ENCODE results near the gene SRGAP3. TPM values are rescaled to one million over a fixed set of nuclear protein-coding genes. Genes with fewer than 3 reads are reported as not detected.

SRGAP3 gene
- total RNA-seq, 2 donors from 2014 or later = 1.7 to 3.4 TPM

- DNase-seq (ENCODE audit: low spot score) = no peak
- intact Hi-C loops (cut with DNase I) = no loop called here
These were observed 90.4 kb downstream of the SRGAP3 start for GRCh38 chr3:9158865-9159630.

GRCh38 chr3:9157651-9158362 is 91.6 kb downstream of the SRGAP3 start:
- DNase-seq (ENCODE audit: low spot score) = no peak
- intact Hi-C loops (cut with DNase I) = no loop called here

- DNase-seq (ENCODE audit: low spot score) = no peak
- intact Hi-C loops (cut with DNase I) = no loop called here
These were observed 92.8 kb downstream of the SRGAP3 start for GRCh38 chr3:9156604-9157003.

- intact Hi-C loops (cut with DNase I) = no loop called here
- no peak for DNase-seq (ENCODE audit: low spot score)
These were observed 94.4 kb downstream of the SRGAP3 start for GRCh38 chr3:9155028-9155427.

GRCh38 chr3:9153904-9154619 is 95.4 kb downstream of the SRGAP3 start:
- intact Hi-C loops (cut with DNase I) = no loop called here
- DNase-seq (ENCODE audit: low spot score) = no peak

- intact Hi-C loops (cut with DNase I) = no loop called here
- DNase-seq (ENCODE audit: low spot score) = no peak
These were observed 98.2 kb downstream of the SRGAP3 start for GRCh38 chr3:9151240-9151639.

GRCh38 chr3:9149566-9149965 is 99.9 kb downstream of the SRGAP3 start:
- DNase-seq (ENCODE audit: low spot score) = no peak
- intact Hi-C loops (cut with DNase I) = no loop called here

- intact Hi-C loops (cut with DNase I) = no loop called here
- no peak for DNase-seq (ENCODE audit: low spot score)
These were observed 101.6 kb downstream of the SRGAP3 start for GRCh38 chr3:9147896-9148266.

GRCh38 chr3:9147215-9147895 is 102.1 kb downstream of the SRGAP3 start:
- no peak for DNase-seq (ENCODE audit: low spot score)
- intact Hi-C loops (cut with DNase I) = no loop called here

- intact Hi-C loops (cut with DNase I) = no loop called here
- no peak for DNase-seq (ENCODE audit: low spot score)
These were observed 102.9 kb downstream of the SRGAP3 start for GRCh38 chr3:9146367-9147071.

GRCh38 chr3:9143184-9143583 is 106.3 kb downstream of the SRGAP3 start:
- no peak for DNase-seq (ENCODE audit: low spot score)
- intact Hi-C loops (cut with DNase I) = no loop called here

GRCh38 chr3:9142362-9142761 is 107.1 kb downstream of the SRGAP3 start:
- intact Hi-C loops (cut with DNase I) = no loop called here
- no peak for DNase-seq (ENCODE audit: low spot score)

- no peak for DNase-seq (ENCODE audit: low spot score)
- intact Hi-C loops (cut with DNase I) = no loop called here
These were observed 107.5 kb downstream of the SRGAP3 start for GRCh38 chr3:9141928-9142289.

GRCh38 chr3:9139366-9139765 is 110.1 kb downstream of the SRGAP3 start:
- intact Hi-C loops (cut with DNase I) = no loop called here

GRCh38 chr3:9137676-9138075 is 111.8 kb downstream of the SRGAP3 start:
- no peak for DNase-seq (ENCODE audit: low spot score)
- intact Hi-C loops (cut with DNase I) = no loop called here

More at GRCh38 chr3:9139366-9139765, 110.1 kb downstream of the SRGAP3 start:
- no peak for DNase-seq (ENCODE audit: low spot score)

- DNase-seq (ENCODE audit: low spot score) = no peak
- intact Hi-C loops (cut with DNase I) = no loop called here
These were observed 112.5 kb downstream of the SRGAP3 start for GRCh38 chr3:9136746-9137465.

- intact Hi-C loops (cut with DNase I) = no loop called here
- DNase-seq (ENCODE audit: low spot score) = no peak
These were observed 113.4 kb downstream of the SRGAP3 start for GRCh38 chr3:9135930-9136525.

GRCh38 chr3:9135526-9135925 is 113.9 kb downstream of the SRGAP3 start:
- no peak for DNase-seq (ENCODE audit: low spot score)
- intact Hi-C loops (cut with DNase I) = no loop called here
